Cardiac ventricle fibroblast (primary cell): ENCODE measurements around the gene MTSS2. TPM values are rescaled to one million over a fixed set of nuclear protein-coding genes. Genes with fewer than 3 reads are reported as not detected.

ENCODE experiments used
- total RNA-seq: library from RNA; depleted of rRNA; stranded (reverse); fragments of >200 nt; gene quantifications from 2 replicates; pipeline ENCODE4 v1.2.3, GENCODE V29; 2015

MTSS2 gene
- total RNA-seq: 22.6 and 23.4 TPM in 2 replicates

GRCh38 chr16:70685938-70686375 is at the start of gene MTSS2:
Gene MTSS2, minus strand, starts transcription at chr16:70686053. Its CDS starts 262 bp downstream, at chr16:70685791.

GRCh38 chr16:70646260-70647241 is 39.3 kb downstream of the MTSS2 start, which contains the start of gene IL34:
Gene IL34, plus strand, starts transcription at chr16:70646559. Its CDS starts 389 bp downstream, at chr16:70646948.

Other genes with a start within 250 kb of the MTSS2 start
- gene ST3GAL2, start 247.0 kb downstream of the MTSS2 start, total RNA-seq: 18.3 and 23.8 TPM in 2 replicates
- gene FCSK, start 231.5 kb downstream of the MTSS2 start, total RNA-seq: 4.9 and 8.5 TPM in 2 replicates
- gene COG4, start 162.5 kb downstream of the MTSS2 start, total RNA-seq: 36.0 and 49.2 TPM in 2 replicates
- gene SF3B3, start 162.2 kb downstream of the MTSS2 start, total RNA-seq: 107 and 126 TPM in 2 replicates
- 0.78 and 4.9 TPM in 2 replicates for gene IL34, start 39.5 kb downstream of the MTSS2 start, total RNA-seq
- 21.2 and 22.5 TPM in 2 replicates for gene VAC14, start 115.1 kb upstream of the MTSS2 start, total RNA-seq